HG03565 (cell line): ENCODE data around the gene ZNRF3.
"Not testable (repeated sequence)": the region's sequence is repeated elsewhere in the genome, so short reads cannot be mapped to it uniquely, and the experiment has no call there.

ENCODE experiments used
- ATAC-seq: cut with Tn5 transposase; IDR thresholded peaks from one replicate; pipeline ENCODE4 v1.9.1; 2021; ENCODE audit warnings: mild to moderate bottlenecking, moderate library complexity; ENCODE audit not compliant: unreplicated experiment

ZNRF3 gene

GRCh38 chr22:29029202-29030000 lies 146.0 kb downstream of the ZNRF3 start:
- ATAC-seq: no peak

- ATAC-seq: no peak
These were observed 146.7 kb downstream of the ZNRF3 start for GRCh38 chr22:29030016-29030617.

GRCh38 chr22:29030618-29031226 lies 147.3 kb downstream of the ZNRF3 start:
- ATAC-seq: no peak

GRCh38 chr22:29031227-29032011 lies 148.0 kb downstream of the ZNRF3 start:
- no peak for ATAC-seq

GRCh38 chr22:29032014-29032475 lies 148.7 kb downstream of the ZNRF3 start:
- no peak for ATAC-seq

- ATAC-seq: no peak
These were observed 149.2 kb downstream of the ZNRF3 start for GRCh38 chr22:29032584-29032983.

- no peak for ATAC-seq
These were observed 154.1 kb downstream of the ZNRF3 start for GRCh38 chr22:29037340-29037932.

- ATAC-seq: no peak
These were observed 155.8 kb downstream of the ZNRF3 start for GRCh38 chr22:29039148-29039547.

GRCh38 chr22:29039684-29040083 lies 156.3 kb downstream of the ZNRF3 start:
- not testable (repeated sequence) for ATAC-seq

GRCh38 chr22:29040385-29041275 lies 157.3 kb downstream of the ZNRF3 start:
- ATAC-seq: no peak

- no peak for ATAC-seq
These were observed 158.0 kb downstream of the ZNRF3 start for GRCh38 chr22:29041408-29041807.

GRCh38 chr22:29043906-29044575 lies 160.7 kb downstream of the ZNRF3 start:
- ATAC-seq: no peak

GRCh38 chr22:29044657-29045176 lies 161.3 kb downstream of the ZNRF3 start:
- ATAC-seq: no peak

- no peak for ATAC-seq
These were observed 165.7 kb downstream of the ZNRF3 start for GRCh38 chr22:29048822-29049654.

GRCh38 chr22:29049655-29050263 lies 166.4 kb downstream of the ZNRF3 start:
- no peak for ATAC-seq

GRCh38 chr22:29050457-29050856 lies 167.1 kb downstream of the ZNRF3 start:
- no peak for ATAC-seq

GRCh38 chr22:29053048-29053702 lies 169.8 kb downstream of the ZNRF3 start:
- no peak for ATAC-seq
